Spinal cord (tissue), 10 donors: ENCODE data around the gene MMADHC. TPM values are rescaled to one million over a fixed set of nuclear protein-coding genes. Genes with fewer than 3 reads are reported as not detected.

Source experiments
- DNase-seq, 6 donors: peaks; one replicate each; pipeline versions ENCODE4 v3.0.0 to v3.0.0-alpha.2; 2013 to 2015; ENCODE audit warnings: low spot score in 6 of 6, low read depth in 4 of 6
- H3K27ac ChIP-seq: one replicate; pipeline ENCODE4 v1.5.1; 2013; ENCODE audit warnings: low read depth, low read length, control low read depth
- H3K27me3 ChIP-seq: one replicate; pipeline ENCODE4 v1.6.1; 2013; ENCODE audit warnings: low read length; ENCODE audit not compliant: control insufficient read depth, insufficient read depth
- H3K36me3 ChIP-seq: one replicate; pipeline ENCODE4 v1.6.1; 2013; ENCODE audit warnings: low read length; ENCODE audit not compliant: control insufficient read depth, insufficient read depth
- H3K4me1 ChIP-seq: one replicate; pipeline ENCODE4 v1.6.1; 2013; ENCODE audit warnings: low read length; ENCODE audit not compliant: control insufficient read depth, insufficient read depth
- H3K4me3 ChIP-seq: one replicate; pipeline ENCODE4 v1.5.1; 2013; ENCODE audit warnings: low read depth, low read length, control low read depth
- H3K9me3 ChIP-seq: one replicate; pipeline ENCODE4 v1.6.1; 2013; ENCODE audit warnings: low read length; ENCODE audit not compliant: control insufficient read depth, insufficient read depth
- WGBS: methylation state at CpG from one replicate; pipeline ENCODE4 v1.1.5; 2013; ENCODE audit warnings: missing lambda C conversion rate; ENCODE audit not compliant: insufficient coverage; 5-methylcytosine and 5-hydroxymethylcytosine counted together
- long read RNA-seq, 4 donors: transcript quantifications; one replicate each; lab custom pipeline, GENCODE V29; 2026
- polyA plus RNA-seq, 2 donors: library from polyadenylated mRNA; unstranded; fragments of 120-200 nt; gene quantifications; one replicate each; pipeline ENCODE4 v1.2.1, GENCODE V29; 2013; ENCODE audit not compliant: insufficient read length in 2 of 2
- total RNA-seq, 2 donors: library from RNA; depleted of rRNA in 1 of 2; stranded (reverse); fragments of 120-200 nt in 1 of 2; fragments of >200 nt in 1 of 2; gene quantifications; one replicate each; pipeline versions ENCODE4 v1.2.3 to v1.2.4, GENCODE V29; 2013 to 2014
- donor health status: healthy.

MMADHC gene
- total RNA-seq (100 to 1,000 TPM; 101 TPM), polyA plus RNA-seq (10 to 100 TPM; 72.9 to 80.2 TPM)
- long read RNA-seq, donor 1, transcript MMADHC-201 (8 exons, 1,436 nt): major isoform, 27 of 28 reads
- long read RNA-seq, donor 1, partial matches to known transcripts: 0 of 28 reads
- long read RNA-seq, donor 1, other reads (novel, unspliced or antisense): 0 of 28 reads
- long read RNA-seq, donor 2, transcript MMADHC-201 (8 exons, 1,436 nt): major isoform, 14 of 17 reads
- long read RNA-seq, donor 2, partial matches to known transcripts: 0 of 17 reads
- long read RNA-seq, donor 2, other reads (novel, unspliced or antisense): 0 of 17 reads
- long read RNA-seq, donor 3, transcript MMADHC-201 (8 exons, 1,436 nt): major isoform, 22 of 24 reads
- long read RNA-seq, donor 3, partial matches to known transcripts: 0 of 24 reads
- long read RNA-seq, donor 3, other reads (novel, unspliced or antisense): 0 of 24 reads
- long read RNA-seq, donor 4, transcript MMADHC-201 (8 exons, 1,436 nt): major isoform, 74 of 87 reads
- long read RNA-seq, donor 4, partial matches to known transcripts: 10 of 87 reads
- long read RNA-seq, donor 4, other reads (novel, unspliced or antisense): 0 of 87 reads

DNA sequence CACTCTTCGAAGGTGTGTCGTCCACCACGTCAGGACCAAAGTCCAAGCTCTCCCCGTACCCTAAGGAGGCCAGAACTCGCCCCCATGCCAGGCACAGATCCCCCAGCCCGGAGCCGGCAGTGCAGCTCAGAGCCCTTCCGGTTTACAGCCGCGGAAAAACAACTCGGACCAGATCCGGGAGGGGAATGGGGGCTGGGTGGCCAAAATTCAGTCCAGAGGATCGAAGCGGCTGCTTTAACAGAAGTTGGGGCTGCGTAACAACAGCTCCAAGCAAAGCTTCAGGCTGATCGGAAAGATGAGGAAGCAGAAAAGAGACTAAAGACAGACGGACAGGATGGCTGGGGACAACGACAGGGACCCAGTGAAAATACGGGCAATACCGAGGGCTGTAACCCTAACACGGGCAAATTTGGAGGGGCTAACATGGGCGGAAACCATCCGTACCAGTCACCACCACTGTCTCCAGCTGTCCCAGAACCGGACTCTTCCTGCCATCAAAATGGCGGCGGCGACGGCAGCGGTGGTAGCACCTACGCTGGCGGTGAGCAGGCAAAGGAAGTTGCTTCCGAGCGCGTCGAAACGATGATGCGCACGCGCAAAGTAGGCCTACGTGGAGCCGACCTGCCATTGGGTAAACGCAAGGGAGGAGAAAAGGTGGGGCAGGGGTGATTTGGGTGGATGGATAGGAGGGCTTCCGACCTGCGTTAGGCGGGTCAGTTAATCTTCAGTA lies at the start of gene MMADHC:
TSS of gene MMADHC (minus strand) at position 556 of the 730 bp plus-strand sequence. CDS start 678 bp downstream, outside the sequence.
- Histone ChIP-seq H3K9me3 (no peaks in the 10 kb centered on the region), H3K4me3 (peak within 1 kb of the TSS; percentile 100), H3K27me3 (no peaks in the 10 kb centered on the region), H3K27ac (peak within 1 kb of the TSS; percentile 98), H3K36me3 (no peaks in the 10 kb centered on the region), H3K4me1 (peaks cover 3% of the 10 kb centered on the region)
- WGBS: 0% methylated on average over 41 of the region's 45 CpGs
- peak; percentile 89 to 99 (median 92) for DNase-seq

- 60% methylated on average over 1 of the region's 5 CpGs for WGBS
- DNase-seq: no peak
- Histone ChIP-seq H3K27me3 (no peaks in the 10 kb centered on the region), H3K9me3 (no peaks in the 10 kb centered on the region), H3K4me1 (no peaks in the 10 kb centered on the region), H3K27ac (no peak overlapping the region), H3K36me3 (no peaks in the 10 kb centered on the region), H3K4me3 (no peak overlapping the region)
Observed at GRCh38 chr2:149634103-149634502, 46.5 kb upstream of the MMADHC start.

GRCh38 chr2:149630445-149630844 lies 42.9 kb upstream of the MMADHC start:
- no peaks in the 10 kb centered on the region for H3K36me3 ChIP-seq
- no peaks in the 10 kb centered on the region for H3K9me3 ChIP-seq
- no peak overlapping the region for H3K27ac ChIP-seq
- H3K4me1 ChIP-seq: no peaks in the 10 kb centered on the region
- no CpG with 5 or more reads among the region's 1 CpG for WGBS
- DNase-seq: no peak
- no peaks in the 10 kb centered on the region for H3K27me3 ChIP-seq
- H3K4me3 ChIP-seq: no peak overlapping the region

DNA sequence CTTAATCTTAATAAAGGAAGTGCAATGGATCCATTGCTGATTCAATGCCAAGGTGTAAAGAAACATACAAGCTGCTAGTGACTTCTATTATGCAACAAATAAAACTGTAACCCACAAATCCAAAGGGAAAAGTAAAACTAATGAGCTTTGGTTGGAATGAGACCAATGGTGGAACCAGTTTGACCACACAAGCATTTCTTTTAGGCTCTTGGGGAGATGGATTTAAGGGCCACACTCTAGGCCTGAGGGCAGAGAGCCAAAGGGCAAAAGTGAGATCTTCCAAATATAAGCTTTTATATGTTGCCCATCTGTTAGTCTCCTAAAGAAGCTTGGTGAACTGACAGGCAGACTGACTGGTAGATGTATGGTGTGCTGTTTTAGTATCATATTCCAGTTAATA lies 41.5 kb upstream of the MMADHC start:
- H3K9me3 ChIP-seq: no peaks in the 10 kb centered on the region
- H3K27ac ChIP-seq: no peak overlapping the region
- no peaks in the 10 kb centered on the region for H3K27me3 ChIP-seq
- no peak for DNase-seq
- no peak overlapping the region for H3K4me3 ChIP-seq
- H3K4me1 ChIP-seq: no peaks in the 10 kb centered on the region
- H3K36me3 ChIP-seq: no peaks in the 10 kb centered on the region

DNA sequence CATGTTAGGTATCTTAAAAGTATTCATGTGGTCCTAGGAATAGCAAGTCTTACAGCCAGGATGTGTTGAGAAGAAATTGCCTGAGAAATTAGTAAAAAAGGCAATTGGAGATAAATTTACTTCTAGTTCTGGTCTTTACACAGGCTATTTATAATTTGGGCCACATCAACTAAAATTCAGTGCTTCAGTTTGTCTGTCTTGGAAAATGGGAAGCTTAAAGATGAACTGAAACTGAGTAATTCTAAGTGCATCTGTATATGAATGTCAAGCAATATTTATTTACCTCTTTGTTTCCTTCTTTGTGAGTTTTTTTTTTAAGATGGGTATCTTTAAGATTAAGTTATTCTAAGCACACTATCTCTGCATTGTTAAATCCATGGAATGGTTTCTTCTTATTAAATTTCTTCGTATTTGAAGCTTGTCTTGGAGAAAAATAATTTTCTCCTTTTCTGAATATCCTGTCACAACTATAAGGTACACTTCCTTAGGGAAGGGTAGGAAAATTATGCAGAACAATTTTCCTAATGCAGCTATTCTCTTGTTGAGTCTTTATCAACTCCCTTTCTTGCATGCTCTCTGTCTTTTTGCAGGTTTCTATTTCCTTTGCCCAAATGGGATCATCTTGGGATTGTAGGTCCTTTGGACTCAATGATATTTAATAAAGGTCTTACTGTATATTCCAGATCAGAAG lies 39.7 kb upstream of the MMADHC start:
- Histone ChIP-seq H3K4me3 (no peak overlapping the region), H3K27ac (no peak overlapping the region)
- no CpG with 5 or more reads among the region's 1 CpG for WGBS

GRCh38 chr2:149625671-149626070 lies 38.1 kb upstream of the MMADHC start:
- H3K4me3 ChIP-seq: no peak overlapping the region
- no peak for DNase-seq
- no peak overlapping the region for H3K27ac ChIP-seq
- H3K36me3 ChIP-seq: no peaks in the 10 kb centered on the region
- no peaks in the 10 kb centered on the region for H3K9me3 ChIP-seq
- no peaks in the 10 kb centered on the region for H3K27me3 ChIP-seq
- H3K4me1 ChIP-seq: no peaks in the 10 kb centered on the region
- WGBS: no CpG with 5 or more reads among the region's 2 CpGs

More for the DNA sequence above, 39.7 kb upstream of the MMADHC start:
- Histone ChIP-seq H3K36me3 (no peaks in the 10 kb centered on the region), H3K4me1 (no peaks in the 10 kb centered on the region), H3K27me3 (no peaks in the 10 kb centered on the region), H3K9me3 (no peaks in the 10 kb centered on the region)
- no peak for DNase-seq

- DNase-seq: no peak
- Histone ChIP-seq H3K4me1 (no peaks in the 10 kb centered on the region), H3K27me3 (no peaks in the 10 kb centered on the region), H3K4me3 (no peak overlapping the region), H3K9me3 (no peaks in the 10 kb centered on the region), H3K27ac (no peak overlapping the region), H3K36me3 (no peaks in the 10 kb centered on the region)
- no CpG with 5 or more reads among the region's 3 CpGs for WGBS
Observed at GRCh38 chr2:149625271-149625670, 37.7 kb upstream of the MMADHC start.

DNA sequence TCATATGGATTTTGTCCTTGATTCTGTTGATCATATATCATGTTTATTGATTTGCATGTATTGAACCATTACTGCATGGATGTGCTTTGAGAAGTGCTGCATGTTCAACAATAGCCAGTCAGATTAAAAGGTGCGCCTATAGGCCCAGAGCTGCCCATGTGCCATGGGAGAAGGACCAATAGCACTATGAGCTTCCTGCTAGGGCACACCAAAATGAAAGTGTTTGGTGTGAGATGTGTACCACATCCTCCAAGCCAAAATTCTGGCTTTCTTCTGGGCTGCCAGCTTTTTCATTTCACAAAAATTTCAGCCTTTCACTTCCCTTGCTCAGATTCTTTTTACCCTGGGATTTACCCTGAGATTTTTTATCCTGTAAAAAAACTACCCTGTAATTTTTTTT lies 34.8 kb upstream of the MMADHC start:
- no peaks in the 10 kb centered on the region for H3K36me3 ChIP-seq
- DNase-seq: no peak

DNA sequence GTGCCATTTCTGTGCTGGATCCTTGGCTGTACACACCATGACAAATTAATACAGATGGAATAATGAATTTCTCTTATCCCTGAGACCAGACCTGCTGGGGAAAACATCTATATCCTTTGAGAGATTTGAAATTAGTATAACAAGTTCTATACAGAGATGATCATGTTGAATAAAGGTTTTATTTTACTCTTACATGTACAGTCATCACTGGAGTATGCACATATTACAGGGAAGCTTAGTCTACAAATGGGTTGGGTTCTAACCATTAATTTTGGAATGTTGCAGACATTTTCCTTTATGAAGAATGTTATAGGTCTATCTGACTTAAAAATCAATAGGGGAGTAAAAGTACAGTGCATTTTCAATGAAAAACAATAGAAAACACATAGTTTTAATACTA lies 29.9 kb upstream of the MMADHC start:
- H3K27me3 ChIP-seq: no peaks in the 10 kb centered on the region
- H3K36me3 ChIP-seq: no peaks in the 10 kb centered on the region
- no peak overlapping the region for H3K4me3 ChIP-seq
- no peak for DNase-seq
- no peaks in the 10 kb centered on the region for H3K4me1 ChIP-seq
- H3K27ac ChIP-seq: no peak overlapping the region
- no peaks in the 10 kb centered on the region for H3K9me3 ChIP-seq

More for the DNA sequence above, 34.8 kb upstream of the MMADHC start:
- Histone ChIP-seq H3K4me1 (no peaks in the 10 kb centered on the region), H3K9me3 (no peaks in the 10 kb centered on the region), H3K27ac (no peak overlapping the region), H3K27me3 (no peaks in the 10 kb centered on the region), H3K4me3 (no peak overlapping the region)
- WGBS: 92% methylated on average over 1 of the region's 1 CpG
